NCI-H1417 treated with DMSO at 0.1 percent for 48 hours (cell line): ENCODE data around the gene SPECC1.

Experiments
- DNase-seq: peaks from one replicate; lab custom pipeline; 2025; lab: John Stamatoyannopoulos, UW

The SPECC1 gene

GRCh38 chr17:20273741-20274500 lies 264.8 kb downstream of the SPECC1 start:
- no peak for DNase-seq

GRCh38 chr17:20275653-20276052 lies 266.5 kb downstream of the SPECC1 start:
- no peak for DNase-seq

GRCh38 chr17:20276421-20276820 lies 267.3 kb downstream of the SPECC1 start:
- DNase-seq = no peak

GRCh38 chr17:20278805-20279204 lies 269.6 kb downstream of the SPECC1 start:
- DNase-seq = no peak

GRCh38 chr17:20279631-20280030 lies 270.5 kb downstream of the SPECC1 start:
- no peak for DNase-seq

GRCh38 chr17:20280051-20280450 lies 270.9 kb downstream of the SPECC1 start:
- no peak for DNase-seq

GRCh38 chr17:20280851-20281250 lies 271.7 kb downstream of the SPECC1 start:
- no peak for DNase-seq

GRCh38 chr17:20281860-20282259 lies 272.7 kb downstream of the SPECC1 start:
- no peak for DNase-seq

GRCh38 chr17:20282526-20283308 lies 273.6 kb downstream of the SPECC1 start:
- DNase-seq = no peak

- no peak for DNase-seq
These were observed 274.9 kb downstream of the SPECC1 start for GRCh38 chr17:20284022-20284421.

GRCh38 chr17:20284570-20285295 lies 275.6 kb downstream of the SPECC1 start:
- no peak for DNase-seq

GRCh38 chr17:20289984-20290383 lies 280.8 kb downstream of the SPECC1 start:
- no peak for DNase-seq

GRCh38 chr17:20291853-20292252 lies 282.7 kb downstream of the SPECC1 start:
- no peak for DNase-seq

GRCh38 chr17:20293501-20293900 lies 284.3 kb downstream of the SPECC1 start:
- no peak for DNase-seq

- DNase-seq = no peak
These were observed 285.0 kb downstream of the SPECC1 start for GRCh38 chr17:20294120-20294519.

GRCh38 chr17:20299013-20299412 lies 289.9 kb downstream of the SPECC1 start:
- no peak for DNase-seq

GRCh38 chr17:20300436-20300934 lies 291.3 kb downstream of the SPECC1 start:
- DNase-seq = no peak

GRCh38 chr17:20302246-20302917 lies 293.2 kb downstream of the SPECC1 start:
- no peak for DNase-seq

- no peak for DNase-seq
These were observed 295.8 kb downstream of the SPECC1 start for GRCh38 chr17:20304961-20305360.

GRCh38 chr17:20306924-20307323 lies 297.8 kb downstream of the SPECC1 start:
- no peak for DNase-seq

GRCh38 chr17:20307326-20307910 lies 298.3 kb downstream of the SPECC1 start:
- no peak for DNase-seq

GRCh38 chr17:20310481-20310880 lies 301.3 kb downstream of the SPECC1 start:
- no peak for DNase-seq
